B cell (primary cell): ENCODE measurements around the gene QSOX2.

Source experiments
- CTCF ChIP-seq: fragments of 200-600 bp; IDR thresholded peaks from one replicate; pipeline ENCODE4 v1.8.0; 2022; ENCODE audit warnings: antibody characterized with exemption, mild to moderate bottlenecking
- EZH2 ChIP-seq: IDR thresholded peaks from 2 replicates; pipeline ENCODE4 v1.6.1; 2012; ENCODE audit warnings: borderline replicate concordance, low read depth, mild to moderate bottlenecking, moderate library complexity, low read length; ENCODE audit not compliant: insufficient read depth, poor library complexity, severe bottlenecking

GRCh38 chr9:136249877-136250559 lies 4.4 kb upstream of the QSOX2 start:
- TF ChIP-seq CTCF (no peak), EZH2 (no peak)
